AG10803 (cell line): ENCODE data around the gene C9orf43.

Experiments
- DNase-seq: peaks from one replicate; pipeline ENCODE4 v3.0.0; 2010; ENCODE audit warnings: low read depth
- H3K4me3 ChIP-seq: 2 replicates; pipeline ENCODE4 v1.5.1; 2011; ENCODE audit warnings: mild to moderate bottlenecking, low read length, control low read depth
- TF ChIP-seq, protein P1 (sequence below): conservative IDR thresholded peaks from 2 replicates; pipeline ENCODE4 v1.5.1; 2011; ENCODE audit warnings: mild to moderate bottlenecking, low read length, control low read depth, inconsistent platforms

The C9orf43 gene

GRCh38 chr9:113471143-113471542 lies 60.6 kb downstream of the C9orf43 start:
- no peak overlapping the region for H3K4me3 ChIP-seq
- TF ChIP-seq, protein P1, sequence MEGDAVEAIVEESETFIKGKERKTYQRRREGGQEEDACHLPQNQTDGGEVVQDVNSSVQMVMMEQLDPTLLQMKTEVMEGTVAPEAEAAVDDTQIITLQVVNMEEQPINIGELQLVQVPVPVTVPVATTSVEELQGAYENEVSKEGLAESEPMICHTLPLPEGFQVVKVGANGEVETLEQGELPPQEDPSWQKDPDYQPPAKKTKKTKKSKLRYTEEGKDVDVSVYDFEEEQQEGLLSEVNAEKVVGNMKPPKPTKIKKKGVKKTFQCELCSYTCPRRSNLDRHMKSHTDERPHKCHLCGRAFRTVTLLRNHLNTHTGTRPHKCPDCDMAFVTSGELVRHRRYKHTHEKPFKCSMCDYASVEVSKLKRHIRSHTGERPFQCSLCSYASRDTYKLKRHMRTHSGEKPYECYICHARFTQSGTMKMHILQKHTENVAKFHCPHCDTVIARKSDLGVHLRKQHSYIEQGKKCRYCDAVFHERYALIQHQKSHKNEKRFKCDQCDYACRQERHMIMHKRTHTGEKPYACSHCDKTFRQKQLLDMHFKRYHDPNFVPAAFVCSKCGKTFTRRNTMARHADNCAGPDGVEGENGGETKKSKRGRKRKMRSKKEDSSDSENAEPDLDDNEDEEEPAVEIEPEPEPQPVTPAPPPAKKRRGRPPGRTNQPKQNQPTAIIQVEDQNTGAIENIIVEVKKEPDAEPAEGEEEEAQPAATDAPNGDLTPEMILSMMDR: no peak
- no peak for DNase-seq

DNA sequence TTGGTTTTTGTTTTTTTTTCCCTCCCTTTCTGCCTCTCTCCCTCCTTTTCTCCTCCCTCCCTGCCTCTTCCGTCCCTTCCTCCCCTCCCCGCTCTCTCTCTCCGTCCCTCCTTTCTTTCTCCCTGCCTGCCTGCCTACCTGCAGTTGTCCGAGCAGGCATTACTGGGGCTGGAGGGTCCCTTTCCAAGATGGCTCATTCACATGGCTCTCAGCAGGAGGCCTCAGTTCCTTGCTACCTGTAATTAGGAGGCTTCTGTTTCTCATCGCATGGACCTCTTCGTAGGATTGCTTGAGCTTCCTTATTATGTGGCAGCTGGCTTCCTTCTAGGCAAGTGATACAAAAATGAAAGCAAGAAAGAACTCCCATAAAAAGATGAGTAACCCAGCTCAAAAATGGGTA lies 61.0 kb downstream of the C9orf43 start:
- no peak overlapping the region for H3K4me3 ChIP-seq
- no peak for DNase-seq
- TF ChIP-seq, protein P1: no peak

DNA sequence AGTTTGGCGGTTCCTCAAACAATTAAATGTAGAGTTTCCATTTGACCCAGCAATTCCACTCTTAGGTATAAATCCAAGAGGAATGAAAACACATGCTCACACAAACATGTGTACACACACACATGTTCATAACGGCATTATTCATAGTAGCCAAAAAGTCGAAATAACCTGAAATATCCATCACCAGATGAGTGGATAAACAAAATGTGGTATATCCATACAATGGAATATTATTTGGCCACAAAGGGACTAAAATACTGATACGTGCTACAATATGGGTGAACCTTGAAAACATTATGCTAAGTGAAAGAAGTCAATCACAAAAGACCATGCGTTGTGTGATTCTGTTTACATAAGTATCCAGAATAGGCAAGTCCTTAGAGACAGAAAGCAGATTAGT lies 61.7 kb downstream of the C9orf43 start:
- TF ChIP-seq, protein P1: no peak
- no peak overlapping the region for H3K4me3 ChIP-seq
- DNase-seq: no peak

- TF ChIP-seq, protein P1: no peak
- DNase-seq: no peak
- H3K4me3 ChIP-seq: no peak overlapping the region
These were observed 63.9 kb downstream of the C9orf43 start for GRCh38 chr9:113474360-113475028.

- no peak for DNase-seq
- H3K4me3 ChIP-seq: no peak overlapping the region
- TF ChIP-seq, protein P1: no peak
These were observed 64.5 kb downstream of the C9orf43 start for GRCh38 chr9:113475031-113475430.

- TF ChIP-seq, protein P1: no peak
- DNase-seq: no peak
These were observed 65.4 kb downstream of the C9orf43 start for GRCh38 chr9:113475992-113476391.

DNA sequence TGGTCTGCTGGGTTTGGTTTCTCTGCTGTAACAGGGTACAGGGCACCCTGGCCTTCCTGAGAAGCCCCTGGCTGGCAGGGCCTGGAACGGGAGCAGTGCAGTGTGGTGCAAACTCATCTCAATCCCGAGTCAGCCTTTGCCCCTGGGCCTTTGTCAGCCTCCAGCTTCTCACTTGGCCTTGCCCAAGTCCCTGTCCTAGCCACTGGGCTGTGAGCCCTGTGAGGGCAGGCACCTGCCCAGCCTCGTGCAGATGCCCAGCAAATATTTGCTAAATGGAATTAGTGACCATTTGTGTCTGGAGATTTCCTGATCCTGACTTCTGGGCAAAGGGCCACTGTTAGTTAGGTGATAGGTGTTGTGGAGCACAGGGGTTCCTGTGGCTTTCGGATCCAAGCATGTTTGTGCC lies 66.0 kb downstream of the C9orf43 start:
- no peak overlapping the region for H3K4me3 ChIP-seq
- TF ChIP-seq, protein P1: no peak
- no peak for DNase-seq

More at GRCh38 chr9:113475992-113476391, 65.4 kb downstream of the C9orf43 start:
- H3K4me3 ChIP-seq: no peak overlapping the region
